GM21529 (cell line): Measurements from ENCODE around the gene TBC1D20.

ENCODE experiments used
- ATAC-seq: cut with Tn5 transposase; IDR thresholded peaks from one replicate; pipeline ENCODE4 v1.9.1; 2021; ENCODE audit not compliant: unreplicated experiment

Gene TBC1D20

GRCh38 chr20:420721-421574 lies 41.4 kb downstream of the TBC1D20 start:
- ATAC-seq = no peak

- ATAC-seq = no peak
These were observed 42.1 kb downstream of the TBC1D20 start for GRCh38 chr20:420166-420620.

- no peak for ATAC-seq
These were observed 42.7 kb downstream of the TBC1D20 start for GRCh38 chr20:419556-420165.

- ATAC-seq = no peak
These were observed 43.4 kb downstream of the TBC1D20 start for GRCh38 chr20:418858-419365.

GRCh38 chr20:417801-418342 lies 44.5 kb downstream of the TBC1D20 start:
- no peak for ATAC-seq

GRCh38 chr20:416950-417800 lies 45.2 kb downstream of the TBC1D20 start:
- ATAC-seq = no peak

GRCh38 chr20:415820-416322 lies 46.5 kb downstream of the TBC1D20 start:
- no peak for ATAC-seq

GRCh38 chr20:414161-414560 lies 48.2 kb downstream of the TBC1D20 start:
- no peak for ATAC-seq

GRCh38 chr20:412081-412480 lies 50.3 kb downstream of the TBC1D20 start:
- ATAC-seq = no peak

GRCh38 chr20:409697-410559 lies 52.4 kb downstream of the TBC1D20 start:
- ATAC-seq = no peak

GRCh38 chr20:408843-409696 lies 53.3 kb downstream of the TBC1D20 start:
- ATAC-seq = peak; percentile 11

- ATAC-seq = peak; percentile 75
These were observed 54.1 kb downstream of the TBC1D20 start, which contains the start of gene RBCK1 for GRCh38 chr20:407953-408842. Gene RBCK1 (plus strand): TSS chr20:408299. CDS start chr20:408758, 459 bp downstream.

- peak; percentile 60 for ATAC-seq
These were observed 55.0 kb downstream of the TBC1D20 start for GRCh38 chr20:407133-407952.

- ATAC-seq = no peak
These were observed 55.9 kb downstream of the TBC1D20 start for GRCh38 chr20:406200-407132.

GRCh38 chr20:404088-404487 lies 58.2 kb downstream of the TBC1D20 start:
- no peak for ATAC-seq

GRCh38 chr20:403582-403957 lies 58.8 kb downstream of the TBC1D20 start:
- ATAC-seq = no peak
